Loucy (cell line): ENCODE measurements around the gene SMOC2.

Source experiments
- EZH2phosphoT487 ChIP-seq: fragments of 200-600 bp; IDR thresholded peaks from 2 replicates; pipeline ENCODE4 v1.6.1; 2018; ENCODE audit warnings: antibody characterized with exemption, mild to moderate bottlenecking, moderate library complexity, borderline replicate concordance
- TF ChIP-seq, protein P1 (sequence below): fragments of 200-600 bp; sonication (generic); conservative IDR thresholded peaks from 2 replicates; pipeline ENCODE4 v1.5.1; 2014; ENCODE audit warnings: mild to moderate bottlenecking, antibody characterized with exemption, low read length

DNA sequence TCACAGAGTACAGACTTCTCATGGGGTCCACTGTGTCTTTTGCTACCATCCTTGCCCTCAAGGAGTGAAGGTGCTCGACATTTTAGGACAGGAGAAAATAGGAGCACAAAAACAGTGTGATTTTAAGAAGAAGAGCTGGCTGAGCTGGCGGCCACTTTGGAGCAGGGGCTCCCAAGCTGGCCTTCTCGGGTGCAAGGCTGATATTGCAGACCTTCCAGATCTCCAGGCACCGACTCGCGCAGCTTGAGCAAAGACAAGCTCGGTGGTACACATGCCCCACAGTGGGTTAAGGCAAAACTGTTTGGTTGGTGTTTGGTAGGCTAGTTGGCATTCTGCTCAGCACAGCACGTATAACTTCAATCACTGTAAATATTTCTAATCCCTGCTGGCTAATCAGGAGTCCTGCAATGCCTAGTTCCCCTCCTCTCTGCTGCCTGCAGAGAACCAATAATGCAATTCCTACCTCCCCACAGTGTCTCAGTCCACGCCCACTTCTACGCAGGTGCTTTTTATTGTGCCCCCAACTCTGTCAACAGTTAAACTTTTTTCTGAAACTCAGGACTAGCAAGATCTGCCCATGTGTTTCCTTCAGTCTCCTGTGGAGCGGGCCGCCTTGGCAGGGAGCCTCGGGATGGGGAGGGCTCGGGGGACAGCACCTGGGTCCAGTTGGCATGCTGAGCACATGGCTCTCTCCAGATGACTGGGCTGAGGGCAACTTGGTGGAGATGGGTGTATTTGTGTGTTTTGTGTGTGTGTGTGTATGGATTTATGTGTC, 12.7 kb upstream of the SMOC2 start:
- TF ChIP-seq, protein P1, sequence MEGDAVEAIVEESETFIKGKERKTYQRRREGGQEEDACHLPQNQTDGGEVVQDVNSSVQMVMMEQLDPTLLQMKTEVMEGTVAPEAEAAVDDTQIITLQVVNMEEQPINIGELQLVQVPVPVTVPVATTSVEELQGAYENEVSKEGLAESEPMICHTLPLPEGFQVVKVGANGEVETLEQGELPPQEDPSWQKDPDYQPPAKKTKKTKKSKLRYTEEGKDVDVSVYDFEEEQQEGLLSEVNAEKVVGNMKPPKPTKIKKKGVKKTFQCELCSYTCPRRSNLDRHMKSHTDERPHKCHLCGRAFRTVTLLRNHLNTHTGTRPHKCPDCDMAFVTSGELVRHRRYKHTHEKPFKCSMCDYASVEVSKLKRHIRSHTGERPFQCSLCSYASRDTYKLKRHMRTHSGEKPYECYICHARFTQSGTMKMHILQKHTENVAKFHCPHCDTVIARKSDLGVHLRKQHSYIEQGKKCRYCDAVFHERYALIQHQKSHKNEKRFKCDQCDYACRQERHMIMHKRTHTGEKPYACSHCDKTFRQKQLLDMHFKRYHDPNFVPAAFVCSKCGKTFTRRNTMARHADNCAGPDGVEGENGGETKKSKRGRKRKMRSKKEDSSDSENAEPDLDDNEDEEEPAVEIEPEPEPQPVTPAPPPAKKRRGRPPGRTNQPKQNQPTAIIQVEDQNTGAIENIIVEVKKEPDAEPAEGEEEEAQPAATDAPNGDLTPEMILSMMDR, result no peak
- TF ChIP-seq EZH2phosphoT487, result no peak
